ENCODE measurements around the gene TRMT10B.
A peak's percentile ranks its signal among the peaks of the same experiment; 100 is the strongest.

Gene TRMT10B

DNA sequence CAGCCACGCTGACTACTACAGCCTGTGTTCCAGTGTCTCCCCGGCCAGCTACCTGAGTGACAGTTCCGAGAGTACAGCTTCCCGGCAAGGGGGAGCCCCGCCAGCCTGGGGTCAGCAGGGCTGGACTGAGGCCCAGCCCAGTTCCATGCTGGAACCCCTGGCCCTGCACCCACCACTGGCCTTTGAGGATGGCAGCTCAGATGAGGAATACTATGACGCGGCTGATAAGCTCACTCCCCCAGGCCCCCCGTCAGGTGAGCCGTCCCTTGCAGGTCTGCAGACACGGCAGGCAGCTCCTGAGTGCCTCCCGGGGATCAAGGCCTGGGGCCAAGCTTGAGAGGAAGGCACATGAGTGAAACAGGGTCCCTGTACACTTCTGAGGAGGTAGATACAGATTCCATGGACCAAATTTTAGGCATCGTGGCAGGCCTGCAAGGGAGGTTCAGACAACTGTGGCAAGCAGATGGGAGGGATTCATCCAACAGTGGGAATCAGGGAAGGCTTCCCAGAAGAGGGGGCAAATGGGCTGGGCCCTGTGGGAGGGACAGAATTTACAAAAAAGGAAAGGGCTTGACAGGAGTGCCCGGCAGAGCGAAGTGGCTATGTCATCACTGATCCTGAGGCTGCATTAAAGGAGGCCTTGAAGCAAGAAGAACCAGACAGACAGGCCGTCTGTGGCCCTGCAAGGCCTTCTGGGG is 12.8 kb upstream of the TRMT10B start:
- TF ChIP-seq ESRRG (CRISPR knock-in tag; IDR thresholded peaks at IDR 0.05), result no peak
- TF ChIP-seq TOX (CRISPR knock-in tag; IDR thresholded peaks at IDR 0.05; ENCODE audit: borderline replicate concordance), result no peak
- TF ChIP-seq, protein P1, sequence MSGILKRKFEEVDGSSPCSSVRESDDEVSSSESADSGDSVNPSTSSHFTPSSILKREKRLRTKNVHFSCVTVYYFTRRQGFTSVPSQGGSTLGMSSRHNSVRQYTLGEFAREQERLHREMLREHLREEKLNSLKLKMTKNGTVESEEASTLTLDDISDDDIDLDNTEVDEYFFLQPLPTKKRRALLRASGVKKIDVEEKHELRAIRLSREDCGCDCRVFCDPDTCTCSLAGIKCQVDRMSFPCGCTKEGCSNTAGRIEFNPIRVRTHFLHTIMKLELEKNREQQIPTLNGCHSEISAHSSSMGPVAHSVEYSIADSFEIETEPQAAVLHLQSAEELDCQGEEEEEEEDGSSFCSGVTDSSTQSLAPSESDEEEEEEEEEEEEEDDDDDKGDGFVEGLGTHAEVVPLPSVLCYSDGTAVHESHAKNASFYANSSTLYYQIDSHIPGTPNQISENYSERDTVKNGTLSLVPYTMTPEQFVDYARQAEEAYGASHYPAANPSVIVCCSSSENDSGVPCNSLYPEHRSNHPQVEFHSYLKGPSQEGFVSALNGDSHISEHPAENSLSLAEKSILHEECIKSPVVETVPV (CRISPR knock-in tag; IDR thresholded peaks at IDR 0.05), result no peak
- TF ChIP-seq ZNF8 (CRISPR knock-in tag; IDR thresholded peaks at IDR 0.05), result no peak
- TF ChIP-seq ZFP30 (CRISPR knock-in tag; IDR thresholded peaks at IDR 0.05), result no peak
- TF ChIP-seq GLIS3 (CRISPR knock-in tag; IDR thresholded peaks at IDR 0.05), result no peak
- TF ChIP-seq SNAI2 (CRISPR knock-in tag; IDR thresholded peaks at IDR 0.05), result no peak
- no peak for TF ChIP-seq PPARA (CRISPR knock-in tag; IDR thresholded peaks at IDR 0.05; ENCODE audit: borderline replicate concordance)
- TF ChIP-seq ZNF70 (CRISPR knock-in tag; IDR thresholded peaks at IDR 0.05), result no peak
- no peak for TF ChIP-seq ISL1 (CRISPR knock-in tag; IDR thresholded peaks at IDR 0.05)
- TF ChIP-seq CSDC2 (CRISPR knock-in tag; IDR thresholded peaks at IDR 0.05), result no peak
- no peak for TF ChIP-seq ZC3H10 (CRISPR knock-in tag; IDR thresholded peaks at IDR 0.05)
- TF ChIP-seq, protein P2, sequence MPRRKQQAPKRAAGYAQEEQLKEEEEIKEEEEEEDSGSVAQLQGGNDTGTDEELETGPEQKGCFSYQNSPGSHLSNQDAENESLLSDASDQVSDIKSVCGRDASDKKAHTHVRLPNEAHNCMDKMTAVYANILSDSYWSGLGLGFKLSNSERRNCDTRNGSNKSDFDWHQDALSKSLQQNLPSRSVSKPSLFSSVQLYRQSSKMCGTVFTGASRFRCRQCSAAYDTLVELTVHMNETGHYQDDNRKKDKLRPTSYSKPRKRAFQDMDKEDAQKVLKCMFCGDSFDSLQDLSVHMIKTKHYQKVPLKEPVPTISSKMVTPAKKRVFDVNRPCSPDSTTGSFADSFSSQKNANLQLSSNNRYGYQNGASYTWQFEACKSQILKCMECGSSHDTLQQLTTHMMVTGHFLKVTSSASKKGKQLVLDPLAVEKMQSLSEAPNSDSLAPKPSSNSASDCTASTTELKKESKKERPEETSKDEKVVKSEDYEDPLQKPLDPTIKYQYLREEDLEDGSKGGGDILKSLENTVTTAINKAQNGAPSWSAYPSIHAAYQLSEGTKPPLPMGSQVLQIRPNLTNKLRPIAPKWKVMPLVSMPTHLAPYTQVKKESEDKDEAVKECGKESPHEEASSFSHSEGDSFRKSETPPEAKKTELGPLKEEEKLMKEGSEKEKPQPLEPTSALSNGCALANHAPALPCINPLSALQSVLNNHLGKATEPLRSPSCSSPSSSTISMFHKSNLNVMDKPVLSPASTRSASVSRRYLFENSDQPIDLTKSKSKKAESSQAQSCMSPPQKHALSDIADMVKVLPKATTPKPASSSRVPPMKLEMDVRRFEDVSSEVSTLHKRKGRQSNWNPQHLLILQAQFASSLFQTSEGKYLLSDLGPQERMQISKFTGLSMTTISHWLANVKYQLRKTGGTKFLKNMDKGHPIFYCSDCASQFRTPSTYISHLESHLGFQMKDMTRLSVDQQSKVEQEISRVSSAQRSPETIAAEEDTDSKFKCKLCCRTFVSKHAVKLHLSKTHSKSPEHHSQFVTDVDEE (CRISPR knock-in tag; IDR thresholded peaks at IDR 0.05), result no peak
- TF ChIP-seq, protein P3, sequence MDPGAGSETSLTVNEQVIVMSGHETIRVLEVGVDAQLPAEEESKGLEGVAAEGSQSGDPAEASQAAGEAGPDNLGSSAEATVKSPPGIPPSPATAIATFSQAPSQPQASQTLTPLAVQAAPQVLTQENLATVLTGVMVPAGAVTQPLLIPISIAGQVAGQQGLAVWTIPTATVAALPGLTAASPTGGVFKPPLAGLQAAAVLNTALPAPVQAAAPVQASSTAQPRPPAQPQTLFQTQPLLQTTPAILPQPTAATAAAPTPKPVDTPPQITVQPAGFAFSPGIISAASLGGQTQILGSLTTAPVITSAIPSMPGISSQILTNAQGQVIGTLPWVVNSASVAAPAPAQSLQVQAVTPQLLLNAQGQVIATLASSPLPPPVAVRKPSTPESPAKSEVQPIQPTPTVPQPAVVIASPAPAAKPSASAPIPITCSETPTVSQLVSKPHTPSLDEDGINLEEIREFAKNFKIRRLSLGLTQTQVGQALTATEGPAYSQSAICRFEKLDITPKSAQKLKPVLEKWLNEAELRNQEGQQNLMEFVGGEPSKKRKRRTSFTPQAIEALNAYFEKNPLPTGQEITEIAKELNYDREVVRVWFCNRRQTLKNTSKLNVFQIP (CRISPR knock-in tag; IDR thresholded peaks at IDR 0.05; ENCODE audit: borderline replicate concordance, low read depth), result no peak
- TF ChIP-seq, protein P4, sequence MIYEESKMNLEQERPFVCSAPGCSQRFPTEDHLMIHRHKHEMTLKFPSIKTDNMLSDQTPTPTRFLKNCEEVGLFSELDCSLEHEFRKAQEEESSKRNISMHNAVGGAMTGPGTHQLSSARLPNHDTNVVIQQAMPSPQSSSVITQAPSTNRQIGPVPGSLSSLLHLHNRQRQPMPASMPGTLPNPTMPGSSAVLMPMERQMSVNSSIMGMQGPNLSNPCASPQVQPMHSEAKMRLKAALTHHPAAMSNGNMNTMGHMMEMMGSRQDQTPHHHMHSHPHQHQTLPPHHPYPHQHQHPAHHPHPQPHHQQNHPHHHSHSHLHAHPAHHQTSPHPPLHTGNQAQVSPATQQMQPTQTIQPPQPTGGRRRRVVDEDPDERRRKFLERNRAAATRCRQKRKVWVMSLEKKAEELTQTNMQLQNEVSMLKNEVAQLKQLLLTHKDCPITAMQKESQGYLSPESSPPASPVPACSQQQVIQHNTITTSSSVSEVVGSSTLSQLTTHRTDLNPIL (CRISPR knock-in tag; IDR thresholded peaks at IDR 0.05; ENCODE audit: low read depth), result no peak
- TF ChIP-seq BACH2 (CRISPR knock-in tag; IDR thresholded peaks at IDR 0.05; ENCODE audit: borderline replicate concordance), result no peak
- no peak for TF ChIP-seq ARNTL (CRISPR knock-in tag; IDR thresholded peaks at IDR 0.05; ENCODE audit: borderline replicate concordance, low read depth)
- no peak for TF ChIP-seq TCF4 (CRISPR knock-in tag; IDR thresholded peaks at IDR 0.05; ENCODE audit: borderline replicate concordance)
- TF ChIP-seq OSR1 (CRISPR knock-in tag; IDR thresholded peaks at IDR 0.05), result no peak
- no peak for TF ChIP-seq ZFP3 (CRISPR knock-in tag; IDR thresholded peaks at IDR 0.05)
- no peak for ATAC-seq

DNA sequence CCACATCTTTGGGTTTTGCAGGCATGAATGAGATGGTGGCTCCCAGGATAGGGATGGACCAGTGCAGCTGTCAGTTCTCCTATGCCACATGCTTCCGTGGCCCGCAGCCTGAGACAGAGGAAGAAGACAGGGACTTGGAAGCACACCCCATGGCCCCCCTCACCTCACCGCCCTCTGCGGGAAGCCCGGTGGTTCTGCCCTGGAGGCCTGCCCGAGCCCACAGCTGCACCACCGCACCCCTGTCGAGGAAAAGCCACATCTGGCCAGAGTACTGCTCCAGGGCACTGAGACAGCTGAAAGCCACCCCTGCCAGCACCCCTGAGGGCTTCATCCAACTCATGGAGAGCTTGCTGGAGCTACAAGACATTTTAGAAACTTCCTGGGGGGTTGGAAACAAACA is 7.6 kb upstream of the TRMT10B start:
- ATAC-seq, result no peak

DNA sequence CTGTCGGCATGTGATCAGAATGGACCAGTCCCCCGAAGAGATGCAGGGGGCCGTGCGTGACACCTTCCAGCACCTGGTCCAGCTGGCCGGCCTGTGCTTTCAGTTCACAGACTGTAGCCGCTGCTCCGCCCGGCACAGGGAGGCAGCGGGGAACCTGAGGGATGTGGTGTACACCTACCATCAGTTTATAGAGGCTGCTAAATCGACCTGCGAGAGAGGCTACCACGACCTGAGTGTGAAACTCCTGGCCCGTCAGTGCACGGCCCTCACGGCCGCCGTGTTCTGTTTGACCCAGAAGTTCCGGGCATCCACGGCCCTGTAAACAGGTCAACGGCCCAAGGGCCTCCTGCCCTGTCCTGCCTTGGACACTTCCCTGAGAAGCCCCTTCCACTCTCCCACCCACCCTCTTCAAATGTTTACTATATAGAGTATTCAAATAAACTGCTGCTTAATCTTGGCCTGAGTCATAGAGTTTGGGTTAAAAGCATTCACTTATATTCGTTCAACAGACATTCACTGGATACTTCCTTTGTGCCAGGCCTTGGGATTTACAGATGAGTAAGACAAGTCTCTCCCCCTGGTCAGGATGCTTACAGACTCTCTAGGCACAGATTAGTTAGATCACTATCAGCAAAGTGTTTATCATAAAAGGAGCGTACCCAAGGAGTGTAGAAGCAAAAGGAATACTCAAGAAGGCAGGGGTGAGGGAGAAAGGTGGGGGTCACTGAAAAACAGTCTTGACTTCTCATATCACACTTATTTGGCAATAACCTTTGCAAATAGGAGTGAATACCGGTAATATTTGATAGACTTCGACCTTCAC is 6.9 kb upstream of the TRMT10B start:
- ATAC-seq, result peak; percentile 61

More for the DNA sequence above, 7.6 kb upstream of the TRMT10B start:
- TF ChIP-seq ZC3H10 (CRISPR knock-in tag; IDR thresholded peaks at IDR 0.05) (no peak), ZNF70 (CRISPR knock-in tag; IDR thresholded peaks at IDR 0.05) (no peak), ZFP3 (CRISPR knock-in tag; IDR thresholded peaks at IDR 0.05) (no peak), OSR1 (CRISPR knock-in tag; IDR thresholded peaks at IDR 0.05) (no peak), CSDC2 (CRISPR knock-in tag; IDR thresholded peaks at IDR 0.05) (no peak), ZNF8 (CRISPR knock-in tag; IDR thresholded peaks at IDR 0.05) (no peak), ESRRG (CRISPR knock-in tag; IDR thresholded peaks at IDR 0.05) (no peak)

More for the DNA sequence above, 6.9 kb upstream of the TRMT10B start:
- TF ChIP-seq GLIS3 (CRISPR knock-in tag; IDR thresholded peaks at IDR 0.05) (no peak), BACH2 (CRISPR knock-in tag; IDR thresholded peaks at IDR 0.05; ENCODE audit: borderline replicate concordance) (no peak), ZC3H10 (CRISPR knock-in tag; IDR thresholded peaks at IDR 0.05) (no peak)
- TF ChIP-seq, protein P2 (CRISPR knock-in tag; IDR thresholded peaks at IDR 0.05), result no peak

Measured in SK-N-SH treated with all-trans-retinoic acid at 6 μM for 48 hours (cell line).